GM12878 (cell line): ENCODE measurements around the gene GPLD1.
"Not testable (repeated sequence)": the region's sequence is repeated elsewhere in the genome, so short reads cannot be mapped to it uniquely, and the experiment has no call there.

ENCODE experiments used
- CHD4 ChIP-seq: fragments of 200-600 bp; sonication (generic); IDR thresholded peaks from 2 replicates; pipeline ENCODE4 v1.6.1; 2016; ENCODE audit warnings: mild to moderate bottlenecking
- CTCF ChIP-seq, 3 experiments: IDR thresholded peaks in 2 of 3; conservative IDR thresholded peaks in 1 of 3; 2 replicates each; pipeline ENCODE4 v1.5.1; 2011; ENCODE audit warnings: low read depth in 3 of 3, low read length in 3 of 3, mild to moderate bottlenecking in 3 of 3, control low read depth in 2 of 3, moderate library complexity in 2 of 3, inconsistent platforms in 1 of 3, mixed read lengths in 1 of 3; ENCODE audit not compliant: control insufficient read depth in 2 of 3, insufficient read depth in 1 of 3; ENCODE audit errors: extremely low read depth in 1 of 3
- NFYB ChIP-seq: IDR thresholded peaks from 2 replicates; pipeline ENCODE4 v1.6.1; 2011; ENCODE audit warnings: low read depth, mild to moderate bottlenecking, low read length, improper control_type of control experiment, moderate library complexity; ENCODE audit not compliant: insufficient read depth
- POLR2AphosphoS5 ChIP-seq: IDR thresholded peaks from 2 replicates; pipeline ENCODE4 v1.6.1; 2011; ENCODE audit warnings: mild to moderate bottlenecking, low read length, inconsistent platforms
- TCF7 ChIP-seq: IDR thresholded peaks from 2 replicates; pipeline ENCODE4 v1.6.1; 2014; ENCODE audit warnings: antibody characterized with exemption, borderline replicate concordance
- ZNF24 ChIP-seq: fragments of 450-650 bp; IDR thresholded peaks from 2 replicates; pipeline ENCODE4 v1.6.1; 2017; ENCODE audit warnings: antibody characterized with exemption, mild to moderate bottlenecking

DNA sequence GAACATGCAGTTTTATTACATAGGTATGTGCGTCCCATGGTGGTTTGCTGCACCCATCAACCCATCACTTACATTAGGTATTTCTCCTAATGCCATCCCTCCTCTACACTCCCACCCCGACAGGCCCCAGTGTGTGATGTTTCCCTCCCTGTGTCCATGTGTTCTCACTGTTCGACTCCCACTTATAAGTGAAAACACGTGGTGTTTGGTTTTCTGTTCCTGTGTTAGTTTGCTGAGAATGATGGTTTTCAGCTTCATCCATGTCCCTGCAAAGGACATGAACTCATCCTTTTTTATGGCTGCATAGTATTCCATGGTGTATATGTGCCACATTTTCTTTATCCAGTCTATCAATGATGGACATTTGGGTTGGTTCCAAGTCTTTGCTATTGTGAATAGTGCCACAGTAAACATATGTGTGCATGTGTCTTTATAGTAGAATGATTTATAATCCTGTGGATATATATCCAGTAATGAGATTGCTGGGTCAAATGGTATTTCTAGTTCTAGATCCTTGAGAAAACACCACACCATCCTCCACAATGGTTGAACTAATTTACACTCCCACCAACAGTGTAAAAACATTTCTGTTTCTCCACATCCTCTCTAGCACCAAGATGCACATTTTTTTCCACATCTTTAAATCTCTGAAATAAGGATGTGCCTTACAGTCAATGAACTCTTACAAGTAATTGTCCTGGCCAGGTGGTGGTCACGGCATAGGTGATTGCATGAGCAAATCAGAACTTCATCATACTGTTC lies 104.8 kb downstream of the GPLD1 start:
- not testable (repeated sequence) for TF ChIP-seq CTCF (IDR thresholded peaks at IDR 0.05 in 2 of 3, conservative IDR thresholded peaks at IDR 0.05 in 1 of 3; ENCODE audit: control insufficient read depth in 2 of 3, extremely low read depth in 1 of 3, insufficient read depth in 1 of 3, low read depth in 3 of 3, low read length in 3 of 3); CHD4; POLR2AphosphoS5; NFYB; TCF7; ZNF24
